LoVo (cell line): Measurements from ENCODE around the gene PAK1IP1.
"Not testable (repeated sequence)": the region's sequence is repeated elsewhere in the genome, so short reads cannot be mapped to it uniquely, and the experiment has no call there.

ENCODE experiments used
- DNase-seq: peaks from one replicate; pipeline ENCODE4 v3.0.0-alpha.2; 2016; ENCODE audit warnings: low spot score

PAK1IP1 gene

GRCh38 chr6:10692965-10693538 lies 1.7 kb upstream of the PAK1IP1 start:
- no peak for DNase-seq

GRCh38 chr6:10695086-10695657 lies 400 bp downstream of the PAK1IP1 start:
- peak; percentile 9 for DNase-seq

DNA sequence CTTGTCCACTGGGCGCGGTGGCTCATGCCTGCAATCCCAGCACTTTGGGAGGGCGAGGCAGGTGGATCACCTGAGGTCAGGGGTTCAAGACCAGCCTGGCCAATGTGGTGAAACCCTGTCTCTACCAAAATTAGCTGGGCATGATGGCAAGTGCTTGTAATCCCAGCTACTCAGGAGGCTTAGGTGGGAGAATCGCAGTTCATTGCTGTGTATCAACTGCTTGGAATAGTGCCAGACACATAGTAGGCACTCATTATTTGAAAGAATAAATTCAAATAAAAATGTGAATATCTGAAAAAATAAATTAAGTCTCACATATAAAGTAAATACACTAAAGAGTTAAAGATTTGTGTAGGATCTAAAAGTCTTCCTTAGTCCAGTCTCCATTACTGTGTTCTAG lies 1.9 kb downstream of the PAK1IP1 start:
- no peak for DNase-seq

DNA sequence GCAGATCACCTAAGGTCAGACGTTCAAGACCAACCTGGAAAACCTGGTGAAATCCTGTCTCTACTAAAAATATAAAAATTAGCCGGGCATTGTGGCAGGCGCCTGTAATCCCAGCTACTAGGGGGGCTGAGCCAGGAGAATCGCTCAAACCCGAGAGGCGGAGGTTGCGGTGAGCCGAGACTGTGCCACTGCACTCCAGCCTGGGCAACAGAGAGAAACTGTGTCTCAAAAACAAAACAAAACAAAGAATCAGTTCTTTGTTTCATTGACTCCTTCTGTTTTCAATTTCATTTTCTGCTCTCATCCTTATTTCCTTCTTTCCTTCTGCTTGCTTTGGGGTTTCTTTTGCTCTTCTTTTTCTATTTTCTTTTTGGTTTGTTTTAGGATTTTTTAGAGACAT lies 19.2 kb downstream of the PAK1IP1 start:
- no peak for DNase-seq

DNA sequence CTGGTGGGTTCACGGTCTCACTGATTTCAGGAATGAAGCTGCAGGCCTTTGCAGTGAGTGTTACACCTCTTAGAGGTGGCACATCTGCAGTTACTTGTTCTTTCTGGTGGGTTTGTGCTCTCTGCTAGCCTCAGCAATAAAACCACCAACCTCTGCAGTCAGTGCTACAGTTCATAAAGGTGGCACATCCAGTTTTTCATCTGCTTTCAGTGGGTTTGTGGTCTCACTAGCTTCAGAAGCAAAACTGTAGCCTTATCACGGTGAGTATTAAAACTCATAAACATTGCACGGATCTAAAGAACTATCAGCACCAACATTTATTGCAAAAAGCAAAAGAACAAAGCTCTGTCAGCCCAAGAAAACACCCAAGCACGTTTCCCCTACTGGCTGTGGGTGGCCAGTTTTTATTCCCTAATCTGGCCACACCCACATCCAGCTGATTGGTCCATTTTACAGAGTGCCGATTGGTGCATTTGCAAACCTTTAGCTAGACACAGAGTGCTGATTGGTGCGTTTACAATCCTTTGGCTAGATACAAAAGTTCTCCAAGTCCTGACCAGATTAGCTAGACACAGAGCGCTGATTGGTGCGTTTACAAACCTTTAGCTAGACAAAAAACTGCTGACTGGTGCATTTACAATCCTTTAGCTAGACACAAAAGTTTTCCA lies 24.7 kb downstream of the PAK1IP1 start:
- DNase-seq = no peak

GRCh38 chr6:10719964-10720264 lies 25.1 kb downstream of the PAK1IP1 start:
- DNase-seq = peak; percentile 69

DNA sequence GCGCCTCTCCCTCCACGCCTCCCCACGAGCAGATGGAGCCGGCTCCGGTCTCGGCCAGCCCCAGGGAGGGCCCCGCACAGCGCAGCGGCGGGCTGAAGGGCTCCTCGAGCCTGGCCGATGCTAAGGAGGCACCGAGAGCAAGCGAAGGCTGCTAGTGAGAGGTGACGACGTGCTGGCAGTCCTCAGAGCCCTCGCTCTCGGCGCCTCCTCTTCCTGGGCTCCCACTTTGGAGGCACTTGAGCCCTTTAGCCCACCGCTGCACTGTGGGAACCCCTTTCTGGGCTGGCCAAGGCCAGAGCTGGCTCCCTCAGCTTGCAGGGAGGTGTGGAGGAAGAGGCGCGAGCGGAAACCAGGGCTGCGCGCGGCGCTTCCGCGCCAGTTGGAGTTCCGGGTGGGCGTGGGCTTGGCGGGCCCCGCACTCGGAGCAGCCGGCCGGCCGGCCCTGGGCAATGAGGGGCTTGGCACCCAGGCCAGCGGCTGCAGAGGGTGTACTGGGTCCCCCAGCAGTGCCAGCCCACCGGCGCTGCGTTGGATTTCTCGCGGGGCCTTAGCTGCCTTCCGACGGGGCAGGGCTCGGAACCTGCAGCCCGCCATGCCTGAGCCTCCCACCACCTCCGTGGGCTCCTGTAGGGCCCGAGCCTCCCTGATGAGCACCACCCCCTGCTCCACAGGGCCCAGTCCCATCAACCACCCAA lies 25.6 kb downstream of the PAK1IP1 start:
- DNase-seq = no peak

GRCh38 chr6:10720960-10721849 lies 26.4 kb downstream of the PAK1IP1 start:
- peak; percentile 42 for DNase-seq

GRCh38 chr6:10721850-10722569 lies 27.2 kb downstream of the PAK1IP1 start:
- DNase-seq = no peak

- no peak for DNase-seq
Observed at GRCh38 chr6:10722570-10722819, 27.7 kb downstream of the PAK1IP1 start.

- DNase-seq = peak; percentile 97
Observed at GRCh38 chr6:10722820-10723566, 28.2 kb downstream of the PAK1IP1 start, which contains the start of gene TMEM14C. Gene TMEM14C (plus strand): TSS chr6:10723070. CDS start chr6:10724614, 1,544 bp downstream.

- no peak for DNase-seq
Observed at GRCh38 chr6:10723567-10723881, 28.8 kb downstream of the PAK1IP1 start.

DNA sequence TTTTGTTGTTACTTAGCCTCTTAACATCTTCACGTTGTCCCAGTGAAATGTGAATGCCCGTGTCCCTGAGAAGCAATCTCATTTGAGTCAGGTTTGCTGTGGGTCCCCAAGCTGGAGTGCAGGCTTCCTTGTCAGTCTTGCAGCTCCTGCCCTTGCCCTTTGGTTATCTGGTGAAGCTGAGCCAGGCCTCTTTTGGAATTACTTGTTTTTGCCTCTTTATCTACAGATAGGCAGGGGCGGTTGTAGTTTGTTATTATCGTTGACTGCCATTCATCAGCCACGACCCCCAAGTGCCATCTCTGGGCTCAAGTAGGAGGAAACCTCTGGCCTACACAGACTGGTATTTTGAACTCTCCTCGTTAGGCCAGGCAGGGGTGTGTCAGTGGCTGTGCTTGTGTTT lies 30.3 kb downstream of the PAK1IP1 start:
- DNase-seq = no peak

- no peak for DNase-seq
Observed at GRCh38 chr6:10725716-10726115, 30.9 kb downstream of the PAK1IP1 start.

GRCh38 chr6:10730254-10730653 lies 35.5 kb downstream of the PAK1IP1 start:
- DNase-seq = no peak

DNA sequence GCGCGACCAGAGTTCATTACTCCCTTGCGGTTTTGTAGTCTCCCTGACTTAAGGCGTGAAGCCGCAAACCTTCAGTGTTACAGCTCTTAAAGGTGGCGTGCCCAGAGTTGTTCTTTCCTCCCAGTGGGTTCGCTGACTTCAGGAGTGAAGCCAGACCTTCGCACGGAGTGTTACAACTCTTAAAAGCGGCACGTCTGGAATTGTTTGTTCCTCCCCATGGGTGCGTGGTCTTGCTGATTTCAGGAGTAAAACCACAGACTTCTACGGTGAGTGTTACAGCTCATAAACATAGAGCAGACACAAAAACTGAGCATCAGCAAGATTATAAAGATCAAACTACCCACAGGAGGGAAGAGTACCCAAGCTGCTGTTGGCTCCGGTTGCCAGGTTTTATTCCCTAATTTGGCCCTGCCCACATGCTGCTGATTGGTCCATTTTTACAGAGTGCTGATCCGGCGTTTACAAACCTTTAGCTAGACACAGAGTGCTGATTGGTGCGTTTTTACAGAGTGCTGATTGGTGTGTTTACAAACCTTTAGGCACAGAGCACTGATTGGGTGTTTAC lies 38.5 kb downstream of the PAK1IP1 start:
- no peak for DNase-seq

- DNase-seq = no peak
Observed at GRCh38 chr6:10733863-10734262, 39.1 kb downstream of the PAK1IP1 start.

DNA sequence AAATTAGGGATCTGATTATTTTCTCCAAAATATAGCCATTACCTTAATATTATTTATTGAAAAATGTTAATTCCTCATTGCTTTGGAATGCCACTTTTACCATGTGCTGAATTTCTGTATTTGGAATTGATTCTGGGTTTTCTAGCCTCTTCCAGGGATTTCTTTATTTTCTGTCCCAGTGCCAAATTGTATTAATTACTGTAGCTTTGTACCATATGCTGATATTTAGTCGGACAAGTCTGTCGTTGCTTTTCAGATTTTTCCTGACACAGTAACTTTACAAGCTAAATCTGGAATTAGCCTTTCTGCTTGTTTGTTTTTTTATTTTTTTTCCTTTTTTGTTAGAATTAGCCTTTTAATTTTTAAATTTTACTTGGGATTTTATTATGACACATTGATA lies 42.0 kb downstream of the PAK1IP1 start:
- no peak for DNase-seq

GRCh38 chr6:10740061-10740460 lies 45.3 kb downstream of the PAK1IP1 start:
- no peak for DNase-seq

GRCh38 chr6:10741643-10742042 lies 46.9 kb downstream of the PAK1IP1 start:
- DNase-seq = not testable (repeated sequence)

DNA sequence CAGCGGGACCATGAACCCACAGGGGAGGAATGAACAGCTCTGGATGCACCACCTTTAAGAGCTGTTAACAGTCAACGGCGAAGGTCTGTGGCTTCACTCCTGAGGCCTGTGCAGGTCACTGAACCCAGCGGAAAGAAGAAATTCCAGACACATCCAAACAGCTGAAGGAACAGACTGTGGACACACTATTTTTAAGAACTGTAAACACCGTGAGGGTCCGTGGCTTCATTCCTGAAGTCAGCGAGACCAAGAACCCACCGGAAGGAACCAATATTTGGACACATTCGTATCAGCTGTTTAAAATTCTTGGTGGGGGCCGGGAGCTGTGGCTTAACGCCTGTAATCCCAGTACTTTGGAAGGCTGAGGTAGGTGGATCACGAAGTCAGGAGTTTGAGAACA lies 47.5 kb downstream of the PAK1IP1 start:
- DNase-seq = no peak
